Measurements from ENCODE around the gene METTL3. TPM values are rescaled to one million over a fixed set of nuclear protein-coding genes. Genes with fewer than 3 reads are reported as not detected.
A peak's percentile ranks its signal among the peaks of the same experiment; 100 is the strongest.

The METTL3 gene
- total RNA-seq, 4 donors from 2014 or later: 32.9 to 130 (median 44.3) TPM

DNA sequence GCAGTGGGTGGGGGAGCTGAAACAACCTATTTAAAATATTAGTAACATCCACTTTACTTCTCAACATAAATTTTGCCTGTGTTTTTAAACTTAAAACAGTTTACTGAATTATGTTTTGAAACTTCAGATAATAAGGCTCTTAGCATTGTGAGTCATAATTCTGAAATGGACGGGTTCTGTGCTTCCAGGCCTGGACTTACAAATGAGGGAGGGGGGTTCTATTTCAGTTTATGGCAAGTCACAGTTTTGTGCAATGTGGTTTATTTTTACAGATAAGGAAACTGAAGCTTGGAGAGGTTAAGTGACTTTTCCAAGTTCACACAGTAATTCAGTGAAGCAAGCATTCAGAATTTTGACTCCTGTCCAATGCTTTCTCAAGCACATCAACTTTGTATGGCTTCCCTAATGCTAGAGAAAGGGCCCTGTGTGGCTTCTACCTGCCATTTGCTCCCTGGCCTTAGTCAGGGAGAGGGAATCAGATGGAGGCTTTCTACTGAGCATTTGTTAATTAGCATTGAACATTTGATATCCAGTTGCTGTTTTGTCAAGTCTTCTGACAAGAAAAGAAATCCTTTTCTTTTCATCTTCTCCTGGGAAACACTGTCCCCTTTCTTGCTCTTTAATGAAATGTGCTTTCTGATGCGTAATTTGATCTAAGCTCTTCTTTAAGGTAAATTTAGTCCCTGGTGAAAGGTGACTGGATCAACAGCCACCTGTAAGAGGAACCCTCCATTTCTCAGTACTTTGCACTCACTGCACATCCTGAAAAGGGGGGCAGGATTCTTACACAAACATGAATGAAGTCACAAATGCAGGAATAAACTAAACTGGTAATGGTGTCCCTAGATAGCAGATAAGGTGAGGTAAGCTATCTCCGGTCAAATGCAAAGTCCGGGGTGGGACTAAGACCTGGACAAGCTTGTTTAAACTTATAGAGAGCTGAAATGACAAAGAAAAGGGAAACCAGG is 17.5 kb upstream of the METTL3 start:
- TF ChIP-seq POLR2A (IDR thresholded peaks at IDR 0.05) (no peak), CTCF (IDR thresholded peaks at IDR 0.05) (no peak)
- no peak for DNase-seq

DNA sequence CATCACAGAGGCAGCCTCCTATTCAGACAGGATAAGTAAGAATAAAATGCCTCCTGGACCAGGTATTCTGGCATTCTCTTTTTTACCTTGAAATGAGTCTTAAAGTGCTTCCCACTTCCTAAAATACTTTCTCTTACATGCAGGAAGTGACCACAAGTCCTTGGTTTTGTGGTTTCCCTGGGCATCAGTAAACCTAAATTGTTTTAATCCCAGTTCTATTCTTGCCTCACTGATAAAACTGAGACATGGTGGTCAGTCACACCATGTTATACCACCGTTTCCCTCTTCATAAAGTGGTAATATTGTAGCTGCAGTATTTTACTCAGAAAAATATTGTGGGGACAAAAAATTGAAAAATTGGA is 16.2 kb upstream of the METTL3 start:
- Histone ChIP-seq H3K9me3 (no peaks in the 10 kb centered on the region), H3K27me3 (no peaks in the 10 kb centered on the region), H3K36me3 (no peaks in the 10 kb centered on the region), H3K4me3 (no peak overlapping the region), H3K27ac (no peak overlapping the region), H3K4me1 (peaks cover 0 to 10% (median 0%) of the 10 kb centered on the region in 4 donors)
- DNase-seq: no peak
- TF ChIP-seq POLR2A (IDR thresholded peaks at IDR 0.05): no peak
- TF ChIP-seq CTCF (IDR thresholded peaks at IDR 0.05): no peak

More for the DNA sequence above, 17.5 kb upstream of the METTL3 start:
- Histone ChIP-seq H3K9me3 (no peaks in the 10 kb centered on the region), H3K27me3 (no peaks in the 10 kb centered on the region), H3K27ac (no peak overlapping the region), H3K4me3 (no peak overlapping the region), H3K36me3 (no peaks in the 10 kb centered on the region), H3K4me1 (peaks cover 0 to 10% (median 0%) of the 10 kb centered on the region in 4 donors)

GRCh38 chr14:21526672-21527317 is 15.7 kb upstream of the METTL3 start:
- Histone ChIP-seq H3K27ac (peak overlapping the region in 3 of 4 donors; percentile 62 to 86 (median 62)), H3K4me3 (peak overlapping the region; percentile 57 to 72 (median 66)), H3K4me1 (peaks cover 0 to 10% (median 0%) of the 10 kb centered on the region in 4 donors), H3K36me3 (no peaks in the 10 kb centered on the region), H3K9me3 (no peaks in the 10 kb centered on the region), H3K27me3 (no peaks in the 10 kb centered on the region)
- DNase-seq: no peak
- TF ChIP-seq CTCF (IDR thresholded peaks at IDR 0.05) (no peak), POLR2A (IDR thresholded peaks at IDR 0.05) (no peak)

DNA sequence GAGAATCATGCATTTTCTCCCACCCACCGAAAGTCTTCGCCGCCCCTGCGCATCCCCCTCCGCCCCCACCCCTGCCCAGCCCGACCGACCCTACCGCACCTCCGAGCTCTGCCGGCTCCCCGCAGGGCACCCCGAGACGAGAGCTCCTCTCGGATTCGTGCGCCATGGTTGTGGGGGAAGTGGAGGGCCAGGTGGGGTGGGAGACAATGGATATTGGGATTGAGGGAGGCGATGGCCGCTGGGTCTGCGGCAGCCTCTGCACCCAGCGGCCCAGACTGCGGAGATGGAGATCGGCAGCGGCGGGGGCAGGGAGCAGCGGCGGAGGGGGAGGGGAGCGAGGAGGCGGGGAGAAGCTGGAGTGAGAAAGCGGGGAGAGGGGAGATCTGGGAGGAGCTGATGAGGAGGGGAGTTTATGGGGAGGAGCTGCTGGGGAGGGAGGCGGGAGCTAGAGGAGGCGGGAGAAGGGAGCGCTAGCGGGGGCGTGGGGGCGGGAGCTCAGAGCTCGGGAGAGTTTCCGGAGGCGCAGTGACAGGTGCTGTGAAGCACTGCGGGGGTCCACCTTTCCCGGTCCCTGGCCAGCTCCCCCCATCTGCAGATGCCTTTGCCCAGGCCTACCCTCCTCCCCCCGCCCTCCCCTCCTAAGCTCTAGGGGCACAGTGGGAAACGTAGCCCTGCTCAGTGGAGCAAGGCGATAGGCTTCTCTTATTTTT is 15.0 kb upstream of the METTL3 start, which contains the start of gene SALL2:
TSS of gene SALL2 (minus strand) at position 385 of the 710 bp plus-strand sequence. CDS start at position 166, 219 bp downstream.
- no peaks in the 10 kb centered on the region for H3K36me3 ChIP-seq
- peaks cover 0 to 10% (median 0%) of the 10 kb centered on the region in 4 donors for H3K4me1 ChIP-seq
- no peaks in the 10 kb centered on the region for H3K9me3 ChIP-seq
- TF ChIP-seq POLR2A (IDR thresholded peaks at IDR 0.05) (no peak), CTCF (IDR thresholded peaks at IDR 0.05) (no peak)
- H3K27ac ChIP-seq: peak within 1 kb of the TSS; percentile 27 to 86 (median 62)
- no peaks in the 10 kb centered on the region for H3K27me3 ChIP-seq
- peak; percentile 59 to 79 (median 63) for DNase-seq
- H3K4me3 ChIP-seq: peak within 1 kb of the TSS; percentile 57 to 72 (median 66)

DNA sequence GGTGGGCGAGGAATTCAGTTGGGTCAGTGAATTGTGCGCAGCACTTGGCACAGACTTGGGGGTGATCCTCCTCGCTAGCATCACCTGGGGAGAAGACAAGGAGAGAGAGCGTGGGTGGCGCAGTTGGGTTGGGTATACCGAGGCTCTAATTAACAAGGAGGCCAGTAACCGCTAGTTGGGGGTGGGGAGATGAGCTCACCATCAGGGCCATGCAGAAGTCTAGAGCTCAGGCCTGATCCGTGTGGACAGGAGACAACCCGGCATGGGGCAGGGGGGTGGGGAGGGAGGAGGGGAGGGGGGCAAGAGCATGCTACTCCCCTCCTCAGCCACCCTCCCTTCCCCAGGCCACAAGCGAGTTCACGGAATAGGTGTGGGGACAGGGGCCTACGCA is 14.4 kb upstream of the METTL3 start:
- Histone ChIP-seq H3K27ac (peak overlapping the region; percentile 27 to 86 (median 62)), H3K9me3 (no peaks in the 10 kb centered on the region)

More for the DNA sequence above, 14.4 kb upstream of the METTL3 start:
- H3K27me3 ChIP-seq: no peaks in the 10 kb centered on the region
- no peak for DNase-seq
- H3K4me3 ChIP-seq: peak overlapping the region; percentile 57 to 72 (median 66)
- H3K4me1 ChIP-seq: peaks cover 0 to 10% (median 0%) of the 10 kb centered on the region in 4 donors
- TF ChIP-seq POLR2A (IDR thresholded peaks at IDR 0.05) (no peak), CTCF (IDR thresholded peaks at IDR 0.05) (no peak)
- no peaks in the 10 kb centered on the region for H3K36me3 ChIP-seq
